Panc1 (cell line): ENCODE data around the gene ADAMTSL3.

Source experiments
- CTCF ChIP-seq: fragments of 450-650 bp; IDR thresholded peaks from 2 replicates; pipeline ENCODE4 v1.5.1; 2017; ENCODE audit warnings: mild to moderate bottlenecking
- SIN3A ChIP-seq: IDR thresholded peaks from 2 replicates; pipeline ENCODE4 v1.6.1; 2012; ENCODE audit warnings: low read depth, mild to moderate bottlenecking, low read length, moderate library complexity, borderline replicate concordance; ENCODE audit not compliant: insufficient read depth

GRCh38 chr15:83871808-83872559 is 218.1 kb downstream of the ADAMTSL3 start:
- no peak for TF ChIP-seq CTCF
- no peak for TF ChIP-seq SIN3A
